HG02840 (cell line): Measurements from ENCODE around the gene APBB1IP.
"Not testable (repeated sequence)": the region's sequence is repeated elsewhere in the genome, so short reads cannot be mapped to it uniquely, and the experiment has no call there.

Source experiments
- ATAC-seq: cut with Tn5 transposase; IDR thresholded peaks from one replicate; pipeline ENCODE4 v1.9.1; 2021; ENCODE audit warnings: mild to moderate bottlenecking, moderate library complexity, moderate number of reproducible peaks; ENCODE audit not compliant: unreplicated experiment, low FRiP score

APBB1IP gene

DNA sequence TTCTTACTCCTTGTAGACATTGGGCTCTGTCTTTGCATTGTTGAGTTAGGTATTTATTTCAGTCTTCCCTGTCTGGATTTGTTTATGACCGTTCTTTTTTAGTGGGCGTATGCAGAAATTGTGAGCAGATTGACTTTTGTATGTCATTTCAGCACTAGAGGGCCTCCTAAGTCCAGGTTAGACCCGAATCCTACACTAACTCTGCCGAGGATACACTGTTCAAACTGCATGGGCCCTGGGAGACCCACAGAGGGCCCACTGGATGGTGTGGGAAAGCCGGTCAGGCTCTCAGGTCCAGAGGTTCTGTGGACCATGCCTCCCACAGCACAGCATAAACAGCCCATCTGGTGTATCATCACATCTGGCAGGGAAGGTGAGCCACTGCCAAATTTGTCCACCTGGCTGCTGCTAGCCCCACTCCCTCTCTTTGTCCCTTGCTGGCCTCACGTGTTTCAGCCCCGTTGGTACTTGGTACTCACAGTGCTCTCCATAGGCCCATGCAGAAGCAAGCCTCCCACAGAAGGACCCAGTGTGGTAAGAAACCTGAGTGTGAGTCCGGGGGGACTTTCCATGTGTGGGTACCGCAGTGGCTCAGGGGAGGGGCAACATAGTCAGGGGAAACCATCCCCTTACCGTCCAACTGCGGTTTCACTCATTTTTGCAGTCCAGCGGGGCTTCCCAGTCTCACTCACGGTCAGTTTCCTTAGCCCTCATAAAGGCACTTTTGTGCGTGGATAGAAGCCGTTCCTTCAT, 112.8 kb downstream of the APBB1IP start:
- no peak for ATAC-seq

DNA sequence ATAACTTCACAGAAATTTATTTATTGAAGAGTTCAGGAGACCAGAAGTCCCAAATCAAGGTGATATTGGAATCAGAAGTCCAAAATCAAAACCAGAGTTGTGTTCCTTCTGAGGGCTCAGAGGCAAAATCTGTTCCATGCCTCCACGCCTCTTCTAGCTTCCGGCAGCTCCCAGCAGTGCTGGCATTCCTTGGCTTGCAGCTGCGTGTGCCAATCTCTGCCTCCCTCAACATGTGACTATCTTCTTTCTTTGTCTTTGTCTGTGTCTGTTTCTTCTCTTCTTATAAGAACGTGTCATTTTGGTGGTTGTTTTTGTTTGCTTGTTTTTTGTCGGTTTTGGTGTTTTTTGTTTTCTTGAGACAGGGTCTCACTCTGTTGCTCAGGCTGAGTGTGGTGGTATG, 116.1 kb downstream of the APBB1IP start:
- no peak for ATAC-seq

DNA sequence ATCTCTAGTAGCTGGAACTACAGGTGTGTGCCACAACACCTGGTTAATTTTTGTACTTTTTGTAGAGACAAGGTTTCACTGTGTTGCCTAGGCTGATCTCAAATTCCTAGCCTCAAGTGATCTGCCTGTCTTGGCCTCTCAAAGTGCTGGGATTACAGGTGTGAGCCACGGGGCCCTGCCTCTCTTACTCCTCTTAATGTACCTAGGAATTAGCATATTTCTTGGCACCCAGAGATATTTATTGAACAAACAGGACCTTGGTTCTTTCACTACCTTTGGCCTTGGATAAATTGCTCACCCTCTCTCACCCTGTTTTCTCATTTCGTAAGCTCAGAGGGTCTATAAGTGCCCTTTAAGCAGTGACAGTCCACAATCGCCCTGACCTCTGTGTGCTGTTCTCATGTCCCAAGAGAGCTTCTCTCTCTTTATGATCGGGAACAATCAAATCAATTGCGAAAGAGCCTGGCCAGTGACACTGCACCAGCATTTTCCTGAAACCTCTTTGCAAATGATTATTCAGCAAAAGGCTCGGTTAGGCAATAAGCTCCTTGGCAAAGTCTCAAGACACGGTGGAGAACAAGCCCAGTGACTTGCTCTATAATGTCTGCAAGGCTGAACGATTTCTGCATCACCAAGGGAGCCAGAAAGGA, 117.7 kb downstream of the APBB1IP start:
- no peak for ATAC-seq

DNA sequence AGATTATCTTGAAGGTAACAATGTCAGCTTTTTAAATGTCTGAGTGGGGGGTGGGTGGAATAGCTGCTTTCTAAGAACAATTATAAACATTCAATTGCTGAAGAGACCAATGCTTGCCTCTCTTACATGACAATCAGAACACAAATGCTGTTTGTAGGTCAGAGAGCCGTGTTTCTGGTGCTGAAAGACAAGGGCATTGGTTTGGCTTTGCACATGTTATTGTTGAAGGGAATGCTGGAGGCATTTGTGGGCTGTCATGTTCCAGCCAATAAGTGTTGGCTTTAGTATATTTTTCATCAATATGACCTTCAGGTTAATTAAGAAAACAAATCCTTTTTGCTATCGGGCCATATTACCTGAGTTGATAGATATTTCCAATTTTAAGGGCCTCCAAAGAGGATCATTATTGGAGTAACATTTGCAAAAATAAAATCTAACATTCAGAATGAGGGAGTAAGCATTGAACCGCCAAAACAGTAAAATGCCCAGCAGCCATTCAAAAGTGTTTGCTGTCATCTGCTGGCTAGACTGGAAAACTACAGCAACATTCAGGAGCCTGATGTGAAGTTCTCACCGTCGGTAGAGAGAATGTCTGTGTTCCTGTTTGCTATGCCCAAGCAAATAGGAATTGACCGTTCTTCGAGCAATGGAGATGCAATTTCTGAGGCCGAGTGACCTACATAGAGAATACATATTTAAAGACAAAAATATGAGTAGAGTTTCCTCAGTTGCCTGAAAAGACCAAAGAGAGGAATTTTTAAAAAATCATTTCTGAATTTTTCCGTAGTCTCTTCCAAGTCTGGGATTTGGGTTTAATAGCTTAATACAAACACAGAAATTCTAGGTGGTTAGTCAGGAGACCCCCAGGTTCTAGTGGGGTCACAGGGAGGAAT, 118.9 kb downstream of the APBB1IP start:
- ATAC-seq = no peak

DNA sequence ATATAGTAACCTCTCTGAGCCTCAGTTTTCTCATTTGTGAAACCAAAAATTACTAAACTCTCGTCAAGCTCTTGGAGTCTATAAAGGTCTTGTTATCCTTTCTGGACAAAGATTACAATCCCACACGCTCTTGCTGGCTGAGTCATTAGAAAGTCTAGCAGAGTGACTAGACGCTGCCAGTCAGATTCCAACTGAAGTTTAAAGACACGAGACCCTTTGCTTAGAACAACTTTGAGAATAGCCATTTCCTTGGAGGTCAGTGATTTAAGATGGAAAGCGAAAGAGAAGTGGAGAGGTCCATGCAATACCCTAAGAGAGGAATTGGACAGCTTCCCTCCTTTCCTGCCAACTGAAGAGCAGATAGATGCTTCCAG, 119.5 kb downstream of the APBB1IP start:
- ATAC-seq = no peak

DNA sequence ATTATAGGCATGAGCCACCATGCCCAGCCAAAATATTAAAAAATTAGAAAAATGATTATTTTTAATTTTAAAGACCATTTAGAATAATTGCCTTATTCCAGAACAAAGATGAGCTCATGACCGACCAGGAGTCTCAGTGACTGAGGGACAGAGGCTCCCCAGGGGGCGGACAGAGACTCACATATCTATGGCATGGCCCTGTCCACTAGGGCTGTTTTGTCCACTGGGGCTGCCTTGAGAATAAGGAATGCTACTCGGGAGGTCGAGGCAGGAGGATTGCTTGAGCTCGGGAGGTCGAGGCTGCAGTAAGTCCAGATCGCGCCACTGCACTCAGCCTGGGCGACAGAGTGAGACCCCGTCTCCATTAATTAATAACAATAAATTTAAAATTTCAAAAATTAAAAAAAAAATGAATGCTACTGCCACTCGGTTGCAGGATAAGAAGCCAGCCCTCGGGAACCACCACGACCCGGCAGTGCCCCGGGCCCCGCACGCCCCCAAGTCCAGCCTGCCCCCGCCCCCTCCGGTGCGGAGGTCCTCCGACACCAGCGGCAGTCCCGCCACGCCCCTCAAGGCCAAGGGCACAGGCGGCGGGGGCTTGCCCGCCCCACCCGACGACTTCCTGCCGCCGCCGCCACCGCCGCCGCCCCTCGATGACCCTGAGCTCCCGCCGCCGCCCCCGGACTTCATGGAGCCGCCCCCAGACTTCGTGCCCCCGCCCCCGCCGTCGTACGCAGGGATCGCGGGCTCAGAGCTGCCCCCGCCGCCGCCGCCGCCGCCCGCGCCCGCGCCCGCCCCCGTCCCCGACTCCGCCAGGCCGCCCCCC, 128.6 kb downstream of the APBB1IP start:
- ATAC-seq = no peak

DNA sequence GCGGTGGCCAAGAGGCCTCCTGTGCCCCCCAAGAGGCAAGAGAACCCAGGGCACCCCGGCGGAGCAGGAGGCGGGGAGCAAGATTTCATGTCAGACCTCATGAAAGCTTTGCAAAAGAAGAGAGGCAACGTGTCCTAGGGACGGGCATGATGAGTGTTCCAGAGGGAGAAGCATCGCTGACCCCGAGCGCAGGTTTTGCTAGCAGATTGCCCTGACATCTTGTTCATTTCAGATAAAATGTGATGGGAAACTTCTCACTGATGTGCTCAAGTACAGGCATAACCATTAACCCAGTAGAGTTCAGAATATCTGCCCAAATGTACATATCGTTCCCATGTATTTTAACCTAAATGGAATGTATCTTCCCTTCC, 129.2 kb downstream of the APBB1IP start:
- no peak for ATAC-seq

DNA sequence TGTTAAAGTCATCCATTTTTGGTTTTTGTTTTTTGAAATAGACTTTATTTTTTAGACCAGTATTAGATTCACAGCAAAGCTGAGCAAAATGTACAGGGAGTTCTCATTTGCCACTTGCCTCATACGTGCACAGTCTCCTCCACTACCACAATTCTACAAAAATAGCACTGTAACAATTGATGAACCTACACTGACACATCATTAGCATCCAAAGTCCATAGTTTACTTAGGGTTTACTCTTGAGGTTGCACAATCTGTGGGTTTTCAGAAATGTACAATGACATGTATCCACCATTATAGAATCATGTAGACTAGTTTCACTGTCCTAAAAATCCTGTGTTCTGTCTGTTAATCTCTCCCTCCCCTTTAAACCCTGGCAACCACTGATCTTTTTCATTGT, 133.5 kb downstream of the APBB1IP start:
- no peak for ATAC-seq

DNA sequence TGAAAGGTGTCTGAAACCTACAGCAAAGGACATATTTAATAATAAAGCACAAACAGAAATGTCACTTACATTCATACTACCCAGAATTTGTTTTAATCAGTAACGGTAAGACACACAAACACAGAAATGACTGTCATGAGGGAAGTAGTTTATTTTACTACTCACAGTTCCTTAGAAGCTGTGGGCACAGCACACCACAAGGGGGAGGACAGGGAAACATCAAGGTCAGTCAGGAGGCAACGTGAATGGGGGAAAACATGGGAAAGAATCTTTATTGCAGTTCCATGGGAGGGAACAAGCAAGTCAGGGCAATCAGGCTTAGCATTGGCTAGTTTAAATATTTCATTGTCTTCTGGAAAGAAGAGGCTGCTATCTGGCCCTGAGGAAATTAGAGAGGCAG, 135.5 kb downstream of the APBB1IP start:
- ATAC-seq = no peak

DNA sequence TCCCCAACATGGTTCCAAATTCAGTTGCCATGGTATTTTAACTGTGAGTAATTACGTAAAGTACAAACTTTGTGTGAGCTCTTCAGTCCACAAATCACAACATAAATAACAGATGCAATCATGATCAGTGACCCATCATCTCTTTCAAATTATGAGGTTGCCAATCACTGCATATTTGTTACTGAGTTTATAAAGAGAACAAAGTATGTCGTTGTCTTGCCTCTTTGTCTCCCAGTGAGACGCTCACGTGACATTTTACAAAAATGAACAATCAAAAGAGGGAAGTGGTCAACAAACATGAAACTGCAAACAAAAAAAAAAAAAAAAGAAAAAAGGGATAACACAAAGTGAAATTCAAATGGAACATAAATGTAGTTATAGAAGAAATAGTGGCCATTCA, 136.6 kb downstream of the APBB1IP start:
- ATAC-seq = no peak

DNA sequence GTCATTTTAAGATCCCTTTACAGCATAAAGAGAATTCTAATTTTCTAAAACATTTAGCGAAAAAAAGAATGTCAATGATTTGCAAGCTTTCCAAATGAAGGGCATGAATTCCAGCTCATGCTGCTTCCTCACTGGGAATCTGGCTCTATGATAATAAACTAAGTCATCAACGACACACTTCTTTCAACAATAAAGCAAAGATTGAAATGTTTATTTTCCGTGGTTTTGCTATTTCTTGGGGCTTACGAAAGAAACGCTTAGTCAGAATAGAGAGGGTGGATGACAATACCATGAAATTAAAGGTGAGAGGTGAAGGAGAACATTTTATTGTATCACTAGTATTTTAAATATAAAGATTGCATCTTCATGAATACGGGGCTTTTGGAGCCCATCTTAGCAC, 140.2 kb downstream of the APBB1IP start:
- ATAC-seq = not testable (repeated sequence)

DNA sequence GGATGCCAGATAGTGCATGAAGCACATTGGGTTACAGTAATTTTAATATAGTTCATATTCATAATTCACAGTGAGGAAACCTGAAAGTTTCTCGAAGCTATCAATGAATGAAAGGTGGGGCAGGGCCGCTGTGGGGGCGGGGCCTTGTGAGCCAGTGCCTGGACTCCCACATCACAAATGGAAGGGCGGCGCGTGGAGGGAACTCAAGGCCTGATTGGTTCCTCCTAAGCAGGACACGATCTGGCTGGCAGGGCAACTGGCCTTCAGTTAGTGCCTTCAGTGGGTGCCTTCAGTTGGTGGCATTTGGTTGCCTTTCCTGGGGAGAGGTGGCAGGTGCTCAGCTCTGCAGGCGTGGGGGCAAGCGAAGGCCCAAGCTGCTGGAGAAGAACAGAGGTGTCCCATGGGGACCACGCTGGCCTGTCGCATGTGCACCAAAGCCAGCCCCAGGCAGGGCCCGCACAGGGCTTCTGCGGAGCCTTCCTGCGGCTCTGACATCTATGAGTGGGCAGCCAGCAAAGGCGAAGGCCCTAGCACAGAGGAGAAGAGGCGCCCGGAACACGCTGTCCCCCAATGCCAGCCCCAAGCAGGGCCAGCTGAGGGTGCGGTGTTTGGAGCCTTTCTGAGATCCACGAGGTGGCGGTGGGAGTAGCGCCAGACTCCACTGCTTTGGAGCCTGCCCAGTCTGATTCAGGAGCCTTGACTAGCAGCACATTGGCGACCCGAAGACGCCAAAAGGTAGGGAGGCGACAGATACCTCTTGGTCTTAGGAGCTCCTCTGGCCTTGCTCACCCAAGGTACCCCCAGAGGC, 141.3 kb downstream of the APBB1IP start:
- no peak for ATAC-seq

DNA sequence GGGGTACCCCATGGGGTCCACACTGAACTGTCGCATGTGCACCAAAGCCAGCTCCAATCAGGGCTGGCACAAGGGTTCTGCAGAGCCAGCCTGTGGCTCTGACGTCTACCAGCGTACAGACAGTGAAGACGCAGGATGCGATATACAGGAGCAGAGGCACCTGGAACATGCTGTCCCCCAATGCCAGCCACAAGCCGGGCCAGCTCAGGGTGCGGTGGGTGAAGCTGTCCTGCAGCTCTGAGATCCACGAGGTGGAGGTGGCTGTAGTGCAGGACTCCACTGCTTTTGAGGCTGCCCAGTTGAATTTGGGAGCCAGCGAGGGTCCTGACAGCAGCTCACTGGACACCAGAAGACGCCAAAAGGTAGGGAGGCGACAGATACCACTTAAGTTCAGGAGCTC, 148.1 kb downstream of the APBB1IP start:
- no peak for ATAC-seq

DNA sequence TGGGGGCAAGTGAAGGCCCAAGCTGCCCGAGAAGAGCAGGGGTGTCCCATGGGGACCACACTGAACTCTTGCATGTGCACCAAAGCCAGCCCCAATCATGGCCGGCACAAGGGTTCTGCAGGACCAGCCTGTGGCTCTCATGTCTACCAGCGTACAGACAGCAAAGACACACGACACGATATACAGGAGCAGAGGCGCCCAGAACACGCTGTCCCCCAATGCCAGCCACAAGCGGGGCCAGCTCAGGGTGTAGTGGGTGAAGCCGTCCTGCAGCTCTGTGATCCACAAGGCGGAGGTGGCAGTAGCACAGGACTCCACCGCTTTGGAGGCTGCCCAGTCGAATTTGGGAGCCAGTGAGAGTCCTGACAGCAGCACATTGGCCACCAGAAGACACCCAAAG, 150.5 kb downstream of the APBB1IP start:
- ATAC-seq = no peak

DNA sequence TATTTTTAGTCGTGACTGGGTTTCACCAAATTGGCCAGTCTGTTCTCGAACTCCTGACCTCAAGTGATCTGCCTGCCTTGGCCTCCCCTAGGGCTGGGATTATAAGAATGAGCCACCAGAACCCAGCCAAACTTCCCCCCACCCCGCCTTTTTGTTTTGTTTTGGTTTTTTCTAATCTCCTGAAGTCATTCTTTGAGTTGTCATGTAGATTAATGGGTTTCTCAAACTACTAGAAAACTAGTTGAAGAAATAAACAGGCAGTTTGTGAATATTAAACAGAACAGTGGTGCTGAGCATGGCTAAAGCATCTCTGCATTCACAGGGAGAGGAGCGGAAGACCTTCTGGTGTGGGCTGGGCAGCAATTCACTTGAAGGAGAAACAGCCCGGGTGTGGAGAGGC, 151.7 kb downstream of the APBB1IP start:
- ATAC-seq = not testable (repeated sequence)

DNA sequence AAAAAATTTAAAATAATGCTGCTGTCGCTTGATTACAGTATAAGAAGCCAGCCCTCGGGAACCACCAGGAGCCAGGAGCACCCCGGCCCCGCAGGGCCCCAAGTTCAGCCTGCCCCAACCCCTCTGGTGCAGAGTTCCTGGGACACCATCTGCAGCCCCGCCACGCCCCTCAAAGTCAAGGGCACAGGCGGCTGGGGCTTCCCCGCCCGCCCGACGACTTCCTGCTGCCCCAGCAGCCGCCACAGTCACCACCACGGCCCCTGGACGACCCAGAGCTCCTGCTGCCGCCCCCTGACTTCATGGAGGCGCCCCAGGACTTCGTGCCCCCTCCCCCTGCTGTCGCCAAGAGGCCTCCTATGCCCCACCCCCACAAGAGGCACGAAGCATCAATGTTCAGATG, 155.8 kb downstream of the APBB1IP start:
- ATAC-seq = no peak

DNA sequence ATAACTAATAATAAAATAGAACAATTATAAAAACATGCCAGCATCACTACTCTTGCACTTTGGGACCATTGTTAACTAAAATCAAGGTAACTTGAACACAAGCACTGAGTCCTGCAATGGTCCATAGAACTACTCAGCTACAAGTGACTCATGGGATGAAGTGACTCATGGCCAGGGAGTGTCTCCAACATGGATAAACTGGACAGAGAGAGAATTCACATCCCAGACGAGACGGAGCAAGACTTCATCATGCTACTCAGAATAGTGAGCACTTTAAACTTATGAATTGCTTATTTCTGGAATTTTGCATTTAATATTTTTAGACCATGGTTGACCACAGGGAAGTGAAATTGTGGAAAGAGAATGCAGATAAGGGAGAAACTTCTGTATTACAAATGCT, 165.1 kb downstream of the APBB1IP start:
- not testable (repeated sequence) for ATAC-seq

DNA sequence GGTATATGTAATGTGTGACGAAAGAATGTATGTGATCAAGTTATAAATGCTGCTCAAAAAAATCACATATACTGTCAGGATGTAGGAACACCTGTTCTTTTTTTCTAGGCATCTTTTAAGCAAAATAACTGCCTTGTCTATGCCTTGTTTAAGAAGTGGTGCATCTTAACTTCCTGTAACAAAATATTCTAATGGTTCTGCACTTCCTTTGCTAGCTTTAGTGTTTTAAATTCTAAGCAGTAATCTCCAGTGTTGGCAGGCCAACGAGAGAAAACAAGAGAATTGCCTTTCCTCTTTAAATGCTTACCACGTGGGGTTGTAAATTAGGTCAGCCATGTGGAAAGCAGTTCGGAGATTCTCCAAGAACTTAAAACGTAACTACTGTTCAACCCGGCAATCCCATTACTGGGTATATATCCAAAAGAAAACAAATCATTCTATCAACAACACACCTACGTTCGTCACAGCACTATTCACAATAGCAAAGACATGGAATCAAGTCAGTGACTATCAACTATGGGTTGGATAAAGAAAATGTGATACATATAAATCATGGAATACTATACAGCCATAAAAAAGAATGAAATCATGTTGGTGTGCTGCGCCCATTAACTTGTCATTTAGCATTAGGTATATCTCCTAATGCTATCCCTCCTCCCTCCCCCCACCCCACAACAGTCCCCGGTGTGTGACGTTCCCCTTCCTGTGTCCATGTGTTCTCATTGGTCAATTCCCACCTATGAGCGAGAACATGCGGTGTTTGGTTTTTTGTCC, 166.4 kb downstream of the APBB1IP start:
- ATAC-seq = not testable (repeated sequence)

DNA sequence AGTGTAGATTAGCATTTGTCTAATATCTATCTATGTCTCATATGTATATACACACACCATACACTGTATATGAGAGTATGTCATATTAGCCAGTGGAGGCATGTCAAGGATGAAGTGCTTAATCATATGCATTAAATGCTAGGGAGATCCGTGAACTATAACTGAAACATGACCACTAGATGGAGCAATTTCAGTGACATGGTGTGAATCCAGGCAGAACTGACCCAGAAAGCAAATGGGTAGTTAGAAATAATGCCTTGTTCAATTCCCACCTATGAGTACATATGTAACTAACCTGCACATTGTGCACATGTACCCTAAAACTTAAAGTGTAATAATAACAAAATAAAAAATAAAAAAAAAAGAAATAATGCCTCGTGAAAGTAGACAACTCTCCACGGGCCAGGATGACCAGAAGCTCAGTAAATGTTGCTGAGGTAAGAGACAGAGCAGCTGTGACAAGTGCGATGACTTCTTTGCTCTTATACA, 168.3 kb downstream of the APBB1IP start:
- not testable (repeated sequence) for ATAC-seq
